RWPE1 (cell line): ENCODE measurements around the gene VTI1A.

Experiments
- CTCF ChIA-PET: fragments of 350-600 bp; sonication (Branson Sonifier 250); formaldehyde crosslinking; extraction: SDS; loops from one replicate; lab custom pipeline; 2021; lab: Yijun Ruan, JAX
- POLR2A ChIA-PET: fragments of 400-600 bp; formaldehyde crosslinking; extraction: SDS; loops from one replicate; lab custom pipeline; 2020; ENCODE audit warnings: antibody characterized with exemption; ENCODE audit not compliant: low non-redundant PET; lab: Yijun Ruan, JAX
- DNase-seq: peaks from one replicate; pipeline ENCODE4 v3.0.0; 2012; ENCODE audit warnings: low spot score
- H3K27ac ChIP-seq: fragments of 450-650 bp; 2 replicates; pipeline ENCODE4 v1.5.1; 2017
- CTCF ChIP-seq: fragments of 450-650 bp; conservative IDR thresholded peaks from 2 replicates; pipeline ENCODE4 v1.5.1; 2017; ENCODE audit warnings: low read depth, mild to moderate bottlenecking

The VTI1A gene

GRCh38 chr10:112446055-112446854 lies 760 bp upstream of the VTI1A start:
- DNase-seq: peak; percentile 26
- ChIA-PET CTCF (interaction anchor here (0.6 to 2.1 kb wide), 5 partner anchors 11 to 483 kb away, joined by 3 to 7 read pairs (median 4); no protein-coding TSS in a partner anchor), POLR2A (no interaction called here)
- H3K27ac ChIP-seq: peak overlapping the region; percentile 91
- no peak for TF ChIP-seq CTCF

GRCh38 chr10:112447620-112447928 lies 559 bp downstream of the VTI1A start:
- ChIA-PET CTCF (interaction anchor here (0.6 to 2.1 kb wide), 4 partner anchors 13 to 86 kb away, joined by 3 to 7 read pairs (median 5); no protein-coding TSS in a partner anchor), POLR2A (no interaction called here)
- H3K27ac ChIP-seq: peak overlapping the region; percentile 91
- no peak for TF ChIP-seq CTCF
- no peak for DNase-seq

GRCh38 chr10:112448888-112449287 lies 1.9 kb downstream of the VTI1A start:
- POLR2A ChIA-PET: interaction anchor here (0.6 kb wide), 1 partner anchor 566 kb away, joined by 8 read pairs; no protein-coding TSS in a partner anchor
- CTCF ChIA-PET: no interaction called here
- H3K27ac ChIP-seq: no peak overlapping the region
- TF ChIP-seq CTCF: no peak
- DNase-seq: no peak

- no peak overlapping the region for H3K27ac ChIP-seq
- CTCF ChIA-PET: interaction anchor here (1.1 kb wide), 1 partner anchor 9 kb away, joined by 4 read pairs; no protein-coding TSS in a partner anchor
- no peak for DNase-seq
- TF ChIP-seq CTCF: no peak
- POLR2A ChIA-PET: no interaction called here
Observed at GRCh38 chr10:112454910-112455779, 8.1 kb downstream of the VTI1A start.

GRCh38 chr10:112456533-112456932 lies 9.5 kb downstream of the VTI1A start:
- no peak for DNase-seq
- POLR2A ChIA-PET: no interaction called here
- CTCF ChIA-PET: interaction anchor here (0.7 kb wide), 1 partner anchor 7 kb away, joined by 3 read pairs; no protein-coding TSS in a partner anchor
- no peak for TF ChIP-seq CTCF
- H3K27ac ChIP-seq: no peak overlapping the region

GRCh38 chr10:112460366-112460765 lies 13.4 kb downstream of the VTI1A start:
- POLR2A ChIA-PET: no interaction called here
- H3K27ac ChIP-seq: no peak overlapping the region

More at GRCh38 chr10:112460366-112460765, 13.4 kb downstream of the VTI1A start:
- CTCF ChIA-PET: interaction anchor here (2.0 kb wide), 1 partner anchor 12 kb away, joined by 8 read pairs; no protein-coding TSS in a partner anchor
- DNase-seq: no peak
- TF ChIP-seq CTCF: no peak
